ENCODE data around the gene DVL2.

Gene DVL2

GRCh38 chr17:7237266-7237760 is 3.0 kb upstream of the DVL2 start:
- DNase-seq: no peak

GRCh38 chr17:7236808-7237207 is 2.5 kb upstream of the DVL2 start:
- DNase-seq: no peak

- DNase-seq: no peak
These were observed 1.7 kb upstream of the DVL2 start for GRCh38 chr17:7235693-7236665.

- DNase-seq: no peak
These were observed 625 bp downstream of the DVL2 start for GRCh38 chr17:7233701-7234082.

- no peak for DNase-seq
These were observed 2.2 kb downstream of the DVL2 start for GRCh38 chr17:7232114-7232513.

GRCh38 chr17:7229504-7229903 is 4.8 kb downstream of the DVL2 start:
- DNase-seq: no peak

- no peak for DNase-seq
These were observed 5.4 kb downstream of the DVL2 start for GRCh38 chr17:7228920-7229319.

- DNase-seq: no peak
These were observed 7.3 kb downstream of the DVL2 start for GRCh38 chr17:7226721-7227710.

- no peak for DNase-seq
These were observed 8.5 kb downstream of the DVL2 start for GRCh38 chr17:7225711-7226331.

GRCh38 chr17:7224661-7225111 is 9.6 kb downstream of the DVL2 start:
- no peak for DNase-seq

- DNase-seq: no peak
These were observed 10.2 kb downstream of the DVL2 start for GRCh38 chr17:7224110-7224509.

- no peak for DNase-seq
These were observed 10.9 kb downstream of the DVL2 start for GRCh38 chr17:7223375-7223774.

GRCh38 chr17:7222972-7223292 is 11.4 kb downstream of the DVL2 start:
- DNase-seq: no peak

GRCh38 chr17:7222093-7222971 is 12.0 kb downstream of the DVL2 start:
- no peak for DNase-seq

GRCh38 chr17:7221278-7222092 is 12.8 kb downstream of the DVL2 start:
- DNase-seq: no peak

- peak; percentile 66 for DNase-seq
These were observed 13.6 kb downstream of the DVL2 start for GRCh38 chr17:7220593-7221277.

- peak; percentile 71 for DNase-seq
These were observed 14.3 kb downstream of the DVL2 start, which contains the start of the genes ACADVL and DLG4 for GRCh38 chr17:7219812-7220592. Gene ACADVL (plus strand): TSS chr17:7219938. CDS start chr17:7219985, 47 bp downstream. Gene DLG4 (minus strand): TSS chr17:7219836.

- no peak for DNase-seq
These were observed 15.0 kb downstream of the DVL2 start for GRCh38 chr17:7219229-7219811.

- no peak for DNase-seq
These were observed 15.6 kb downstream of the DVL2 start for GRCh38 chr17:7218758-7219157.
